Smooth muscle cell (in vitro differentiated cells): ENCODE results near the gene DGKZ. TPM values are rescaled to one million over a fixed set of nuclear protein-coding genes. Genes with fewer than 3 reads are reported as not detected.

Experiments used
- DNase-seq: peaks from one replicate; lab custom pipeline; 2025; ENCODE audit not compliant: unreplicated experiment; lab: John Stamatoyannopoulos, UW
- H2AFZ ChIP-seq: fragments of 200-600 bp; sonication (generic); 2 replicates; pipeline ENCODE4 v1.6.0; 2016; ENCODE audit warnings: antibody characterized with exemption, low read depth, mild to moderate bottlenecking
- H3F3A ChIP-seq: fragments of 200-600 bp; sonication (generic); 2 replicates; pipeline ENCODE4 v1.6.0; 2017; ENCODE audit warnings: antibody characterized with exemption, low read depth
- H3K27ac ChIP-seq: fragments of 200-600 bp; sonication (generic); 2 replicates; pipeline ENCODE4 v1.5.1; 2016; ENCODE audit warnings: low read depth, mild to moderate bottlenecking
- H3K27me3 ChIP-seq: fragments of 200-600 bp; sonication (generic); 2 replicates; pipeline ENCODE4 v1.6.1; 2016; ENCODE audit warnings: low read depth, mild to moderate bottlenecking
- H3K36me3 ChIP-seq: fragments of 200-600 bp; sonication (generic); 2 replicates; pipeline ENCODE4 v1.5.1; 2016; ENCODE audit warnings: low read depth
- H3K4me1 ChIP-seq: fragments of 200-600 bp; sonication (generic); 2 replicates; pipeline ENCODE4 v1.5.1; 2016; ENCODE audit warnings: low read depth
- H3K4me2 ChIP-seq: fragments of 200-600 bp; sonication (generic); 2 replicates; pipeline ENCODE4 v1.6.0; 2016; ENCODE audit warnings: mild to moderate bottlenecking
- H3K4me3 ChIP-seq: fragments of 200-600 bp; sonication (generic); 2 replicates; pipeline ENCODE4 v1.5.1; 2016; ENCODE audit warnings: mild to moderate bottlenecking
- H3K79me2 ChIP-seq: fragments of 200-600 bp; sonication (generic); 2 replicates; pipeline ENCODE4 v1.6.0; 2016; ENCODE audit warnings: low read depth, mild to moderate bottlenecking
- H3K9ac ChIP-seq: fragments of 200-600 bp; sonication (generic); 2 replicates; pipeline ENCODE4 v1.6.0; 2016; ENCODE audit warnings: low read depth
- H3K9me3 ChIP-seq: fragments of 200-600 bp; sonication (generic); replicated peaks from 2 replicates; pipeline ENCODE4 v1.5.1; 2016; ENCODE audit warnings: low read depth
- H4K20me1 ChIP-seq: fragments of 200-600 bp; sonication (generic); 2 replicates; pipeline ENCODE4 v1.6.0; 2016; ENCODE audit warnings: low read depth
- CTCF ChIP-seq: fragments of 200-600 bp; sonication (generic); IDR thresholded peaks from 2 replicates; pipeline ENCODE4 v1.5.1; 2017; ENCODE audit warnings: borderline replicate concordance, mild to moderate bottlenecking, antibody characterized with exemption; ENCODE audit not compliant: insufficient read depth, poor library complexity, severe bottlenecking
- WGBS: methylation state at CpG from one replicate; pipeline ENCODE4 v1.1.7; 2016; ENCODE audit warnings: low lambda C conversion rate; 5-methylcytosine and 5-hydroxymethylcytosine counted together
- polyA plus RNA-seq: library from polyadenylated mRNA; unstranded; fragments of >200 nt; fragmentation: Nextera tagmentation; extraction: Ambion mirVana; gene quantifications from 2 replicates; pipeline ENCODE4 v1.2.1, GENCODE V29; 2016
- total RNA-seq: library from RNA; depleted of rRNA; stranded (reverse); fragments of >200 nt; gene quantifications from 2 replicates; pipeline ENCODE4 v1.2.3, GENCODE V29; 2014

The DGKZ gene
- total and polyA plus RNA-seq, 2 experiments from 2014 or later: 30.7 to 42.1 TPM

- no peaks in the 10 kb centered on the region for H3K36me3 ChIP-seq
- H3K27me3 ChIP-seq: no peaks in the 10 kb centered on the region
- H3K9ac ChIP-seq: peak within 1 kb of the TSS; percentile 83
- H3K27ac ChIP-seq: peak within 1 kb of the TSS; percentile 76
- H4K20me1 ChIP-seq: peaks cover 11% of the 10 kb centered on the region
- peak within 1 kb of the TSS; percentile 100 for H3K4me2 ChIP-seq
- peaks cover 8% of the 10 kb centered on the region for H3K4me1 ChIP-seq
- DNase-seq: no peak
- no peaks in the 10 kb centered on the region for H3K9me3 ChIP-seq
- H2AFZ ChIP-seq: no peak within 1 kb of the TSS
- peaks cover 3% of the 10 kb centered on the region for H3F3A ChIP-seq
- TF ChIP-seq CTCF: no peak
- H3K79me2 ChIP-seq: no peaks in the 10 kb centered on the region
- 0% methylated on average over 22 of the region's 96 CpGs for WGBS
- peak within 1 kb of the TSS; percentile 78 for H3K4me3 ChIP-seq
These were observed 34.0 kb downstream of the DGKZ start, which contains the start of gene MDK for GRCh38 chr11:46381048-46381818. TSS of gene MDK (plus strand) at chr11:46381669. CDS start at chr11:46382058, 389 bp downstream.

- Histone ChIP-seq H3K9me3 (no peaks in the 10 kb centered on the region), H3K27ac (no peak overlapping the region), H3K36me3 (no peaks in the 10 kb centered on the region), H3K9ac (no peak overlapping the region), H3F3A (peaks cover 3% of the 10 kb centered on the region), H3K79me2 (no peaks in the 10 kb centered on the region), H2AFZ (no peak overlapping the region), H3K4me3 (peak overlapping the region; percentile 78), H3K4me2 (peak overlapping the region; percentile 100), H4K20me1 (peaks cover 11% of the 10 kb centered on the region), H3K4me1 (peaks cover 8% of the 10 kb centered on the region), H3K27me3 (no peaks in the 10 kb centered on the region)
- no peak for TF ChIP-seq CTCF
- DNase-seq: no peak
- 1% methylated on average over 42 of the region's 66 CpGs for whole genome bisulfite sequencing
These were observed 34.8 kb downstream of the DGKZ start for GRCh38 chr11:46381819-46382645.

- Histone ChIP-seq H3K9me3 (no peaks in the 10 kb centered on the region), H2AFZ (no peak overlapping the region), H3K27me3 (peaks cover under 1% of the 10 kb centered on the region), H3K36me3 (no peaks in the 10 kb centered on the region), H3K27ac (no peak overlapping the region), H3F3A (peaks cover 3% of the 10 kb centered on the region), H4K20me1 (peaks cover 17% of the 10 kb centered on the region), H3K9ac (no peak overlapping the region), H3K4me2 (peak overlapping the region; percentile 100), H3K4me3 (peak overlapping the region; percentile 78), H3K4me1 (peaks cover 8% of the 10 kb centered on the region), H3K79me2 (no peaks in the 10 kb centered on the region)
- 41% methylated on average over 17 of the region's 18 CpGs for WGBS
- TF ChIP-seq CTCF: peak; percentile 62
- no peak for DNase-seq
These were observed 35.6 kb downstream of the DGKZ start for GRCh38 chr11:46382646-46383403.
